Measurements from ENCODE around the gene GSTA4.

GRCh38 chr6:53011979-53012378 lies 16.9 kb upstream of the GSTA4 start:
- TF ChIP-seq FOXK2 (IDR thresholded peaks at IDR 0.05) = no peak
- TF ChIP-seq ZNF384 (IDR thresholded peaks at IDR 0.05) = no peak
- no peak for TF ChIP-seq BHLHE40 (IDR thresholded peaks at IDR 0.05; ENCODE audit: borderline replicate concordance)
- TF ChIP-seq ELF4 (IDR thresholded peaks at IDR 0.05) = no peak
- TF ChIP-seq FOXA1 (IDR thresholded peaks at IDR 0.05) = no peak
- no peak for TF ChIP-seq SUZ12 (IDR thresholded peaks at IDR 0.05)
- no peak for TF ChIP-seq L3MBTL2 (conservative IDR thresholded peaks at IDR 0.05)
- no peak for TF ChIP-seq SP1 (IDR thresholded peaks at IDR 0.05)
- TF ChIP-seq FOXM1 (IDR thresholded peaks at IDR 0.05; ENCODE audit: borderline replicate concordance) = no peak
- no peak for TF ChIP-seq CTBP1 (IDR thresholded peaks at IDR 0.05; ENCODE audit: borderline replicate concordance)
